Measurements from ENCODE around the gene PTPRN2. TPM values are rescaled to one million over a fixed set of nuclear protein-coding genes. Genes with fewer than 3 reads are reported as not detected.
"Not testable (repeated sequence)": the region's sequence is repeated elsewhere in the genome, so short reads cannot be mapped to it uniquely, and the experiment has no call there.

PTPRN2 gene
- polyA plus RNA-seq, 4 donors = 7.4 to 9.6 (median 8.8) TPM

- DNase-seq (ENCODE audit: low read depth in 4 of 4, low spot score in 3 of 4) = no peak
Observed at GRCh38 chr7:158475036-158475678, 112.5 kb downstream of the PTPRN2 start.

DNA sequence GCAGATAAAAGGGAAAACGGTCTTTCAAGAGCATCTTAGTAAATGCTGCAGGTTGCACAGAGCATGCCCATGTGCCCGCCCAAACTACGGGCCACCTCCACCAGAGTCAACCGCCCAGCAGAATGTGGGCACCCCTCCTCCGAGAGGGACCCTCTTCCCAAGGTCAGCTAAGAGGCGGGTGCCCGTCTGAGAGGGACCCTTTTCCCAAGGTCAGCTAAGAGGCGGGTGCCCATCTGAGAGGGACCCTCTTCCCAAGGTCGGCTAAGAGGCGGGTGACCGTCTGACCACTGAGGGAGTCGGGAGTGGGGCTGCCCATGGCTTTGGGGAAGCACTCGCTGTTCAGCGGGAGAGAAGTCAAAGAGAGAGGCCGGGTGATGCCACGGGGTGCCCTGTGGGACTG lies 113.1 kb downstream of the PTPRN2 start:
- DNase-seq (ENCODE audit: low read depth in 4 of 4, low spot score in 3 of 4) = no peak

- no peak for DNase-seq (ENCODE audit: low read depth in 4 of 4, low spot score in 3 of 4)
Observed at GRCh38 chr7:158473946-158474345, 113.7 kb downstream of the PTPRN2 start.

DNA sequence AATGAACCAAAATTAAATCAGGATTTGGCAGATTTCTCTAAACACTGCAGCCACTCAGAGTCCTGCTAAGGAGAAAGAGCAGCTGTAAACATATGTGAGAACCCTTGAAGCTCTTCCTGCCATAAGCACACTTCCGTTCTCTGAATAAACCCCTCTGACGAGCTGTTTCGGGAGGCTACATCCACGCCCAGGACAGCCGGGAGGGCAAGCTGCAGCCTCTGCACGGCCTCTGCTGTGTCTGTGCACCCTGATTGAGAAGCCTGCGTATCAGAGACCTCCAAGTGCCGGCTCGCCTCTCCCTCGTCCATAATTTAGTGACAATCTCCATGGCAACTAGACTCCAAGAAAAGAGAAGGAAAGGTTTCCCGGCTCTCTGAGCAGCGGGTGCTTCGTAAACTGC lies 114.4 kb downstream of the PTPRN2 start:
- DNase-seq (ENCODE audit: low read depth in 4 of 4, low spot score in 3 of 4) = peak in 3 of 4 donors; percentile 36 to 52 (median 44)

DNA sequence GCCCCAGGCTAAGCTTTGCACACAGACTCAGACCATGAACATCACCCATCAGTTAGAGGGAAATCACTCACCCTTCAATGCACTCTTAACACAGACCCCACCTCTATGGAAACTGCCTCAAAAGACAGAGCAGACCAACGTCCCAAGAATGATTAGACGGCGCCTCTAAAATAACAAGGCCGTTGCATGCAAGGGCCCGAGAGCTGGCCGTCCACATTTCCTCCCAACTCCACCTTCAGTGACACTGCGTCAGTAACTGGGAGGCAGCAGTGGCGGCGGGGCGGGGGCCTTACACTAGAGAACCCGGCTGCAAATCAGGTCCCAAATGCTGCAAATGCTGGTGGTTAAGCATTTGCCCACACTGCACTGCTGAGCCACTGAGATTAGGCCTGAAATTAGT lies 115.0 kb downstream of the PTPRN2 start:
- DNase-seq (ENCODE audit: low read depth in 4 of 4, low spot score in 3 of 4) = no peak

GRCh38 chr7:158471716-158472115 lies 115.9 kb downstream of the PTPRN2 start:
- DNase-seq (ENCODE audit: low read depth in 4 of 4, low spot score in 3 of 4) = no peak

DNA sequence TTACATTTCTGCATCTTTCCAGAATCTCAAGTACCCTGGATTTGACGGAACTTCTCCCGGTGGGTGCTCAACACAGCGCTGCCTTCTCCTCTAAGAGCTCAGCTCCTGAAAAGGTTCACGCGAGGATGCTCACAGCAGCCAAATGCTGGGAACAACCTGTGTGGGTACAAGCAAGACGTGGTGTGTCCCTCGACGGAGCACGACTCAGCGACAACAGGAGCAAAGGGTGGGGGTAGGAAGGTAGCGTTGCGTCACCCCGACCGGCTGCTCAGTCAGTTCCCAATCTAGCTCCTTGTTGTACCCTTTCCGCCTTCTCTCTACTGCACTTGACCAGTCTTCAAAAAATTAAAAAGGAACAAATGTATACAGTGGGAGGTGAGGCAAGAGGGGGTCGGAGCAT lies 117.3 kb downstream of the PTPRN2 start:
- DNase-seq (ENCODE audit: low read depth in 4 of 4, low spot score in 3 of 4) = no peak

GRCh38 chr7:158469396-158470051 lies 118.1 kb downstream of the PTPRN2 start:
- no peak for DNase-seq (ENCODE audit: low read depth in 4 of 4, low spot score in 3 of 4)

DNA sequence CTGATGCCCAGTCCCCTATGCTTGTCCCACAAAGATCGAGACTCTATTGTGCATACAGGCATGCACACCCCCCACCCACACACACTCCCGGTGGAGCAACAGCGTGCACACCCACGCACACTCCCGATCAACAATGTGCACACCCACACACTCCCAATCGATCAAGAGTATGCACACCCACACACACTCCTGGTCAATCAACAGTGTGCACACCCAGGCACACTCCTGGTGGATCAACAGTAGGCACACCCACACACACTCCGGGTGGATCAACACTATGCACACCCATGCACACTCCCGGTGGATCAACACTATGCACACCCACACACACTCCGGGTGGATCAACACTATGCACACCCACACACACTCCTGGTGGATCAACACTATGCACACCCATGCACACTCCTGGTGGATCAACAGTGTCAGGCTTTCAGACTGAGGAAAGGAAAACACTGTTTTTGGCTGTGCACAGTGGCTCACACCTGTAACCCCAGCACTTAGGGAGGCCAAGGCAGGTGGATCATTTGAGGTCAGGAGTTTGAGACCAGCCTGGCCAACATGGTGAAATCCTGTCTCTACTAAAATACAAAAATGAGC lies 118.8 kb downstream of the PTPRN2 start:
- DNase-seq (ENCODE audit: low read depth in 4 of 4, low spot score in 3 of 4) = no peak

GRCh38 chr7:158468181-158468580 lies 119.4 kb downstream of the PTPRN2 start:
- no peak for DNase-seq (ENCODE audit: low read depth in 4 of 4, low spot score in 3 of 4)

- no peak for DNase-seq (ENCODE audit: low read depth in 4 of 4, low spot score in 3 of 4)
Observed at GRCh38 chr7:158467562-158467961, 120.1 kb downstream of the PTPRN2 start.

- no peak for DNase-seq (ENCODE audit: low read depth in 4 of 4, low spot score in 3 of 4)
Observed at GRCh38 chr7:158463317-158463716, 124.3 kb downstream of the PTPRN2 start.

DNA sequence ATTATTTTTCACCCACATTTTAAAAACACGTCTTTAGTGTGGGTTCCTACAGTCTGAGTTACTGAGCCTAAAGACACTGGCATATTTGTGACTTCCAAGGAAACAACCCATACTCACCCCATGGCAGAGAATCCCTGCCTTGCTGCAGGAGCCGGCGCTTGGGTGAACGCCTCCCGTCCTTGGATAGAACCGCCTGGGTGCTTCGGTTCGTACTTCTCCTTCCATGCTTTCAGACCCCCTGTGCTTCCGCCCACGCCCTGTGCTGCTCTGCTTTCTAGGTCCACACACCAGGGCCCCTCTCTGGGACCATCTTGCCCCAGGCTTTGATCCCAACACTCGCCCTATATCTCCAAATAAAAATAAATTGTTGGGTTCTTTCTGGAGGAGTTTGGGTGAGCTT lies 125.8 kb downstream of the PTPRN2 start:
- DNase-seq (ENCODE audit: low read depth in 4 of 4, low spot score in 3 of 4) = no peak

- no peak for DNase-seq (ENCODE audit: low read depth in 4 of 4, low spot score in 3 of 4)
Observed at GRCh38 chr7:158460665-158461064, 127.0 kb downstream of the PTPRN2 start.

GRCh38 chr7:158458716-158459282 lies 128.8 kb downstream of the PTPRN2 start:
- no peak for DNase-seq (ENCODE audit: low read depth in 4 of 4, low spot score in 3 of 4)

DNA sequence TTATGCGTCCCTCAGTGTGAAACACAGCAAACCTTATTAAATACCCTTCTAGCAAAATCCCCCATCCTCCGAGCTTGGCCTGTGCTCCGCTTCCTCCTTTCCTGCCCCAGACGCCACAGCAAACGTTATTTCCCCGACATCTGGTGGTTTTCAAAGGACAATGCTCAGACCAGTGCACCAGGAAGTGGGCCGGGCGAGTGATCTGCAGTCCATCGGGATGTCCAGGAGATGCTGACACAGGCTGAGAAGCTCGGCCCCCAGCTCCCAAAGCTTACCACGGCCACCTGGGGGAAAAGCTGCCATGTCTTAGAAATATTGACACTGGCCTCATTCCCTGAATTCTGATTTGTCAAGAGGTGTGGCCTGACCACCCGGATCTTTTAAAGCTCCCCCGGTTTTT lies 129.5 kb downstream of the PTPRN2 start:
- no peak for DNase-seq (ENCODE audit: low read depth in 4 of 4, low spot score in 3 of 4)

- DNase-seq (ENCODE audit: low read depth in 4 of 4, low spot score in 3 of 4) = not testable (repeated sequence)
Observed at GRCh38 chr7:158457586-158457985, 130.0 kb downstream of the PTPRN2 start.

- DNase-seq (ENCODE audit: low read depth in 4 of 4, low spot score in 3 of 4) = no peak
Observed at GRCh38 chr7:158454631-158455030, 133.0 kb downstream of the PTPRN2 start.

GRCh38 chr7:158453663-158454062 lies 134.0 kb downstream of the PTPRN2 start:
- no peak for DNase-seq (ENCODE audit: low read depth in 4 of 4, low spot score in 3 of 4)

GRCh38 chr7:158452331-158452730 lies 135.3 kb downstream of the PTPRN2 start:
- DNase-seq (ENCODE audit: low read depth in 4 of 4, low spot score in 3 of 4) = no peak

GRCh38 chr7:158450476-158451124 lies 137.0 kb downstream of the PTPRN2 start:
- no peak for DNase-seq (ENCODE audit: low read depth in 4 of 4, low spot score in 3 of 4)

All from right renal pelvis (tissue), 4 donors.